Fibroblast of lung (primary cell): ENCODE data around the gene POC5. TPM values are rescaled to one million over a fixed set of nuclear protein-coding genes. Genes with fewer than 3 reads are reported as not detected.

ENCODE experiments used
- DNase-seq, 2 donors: peaks; one replicate each; pipeline versions ENCODE4 v3.0.0 to v3.0.0-alpha.2; 2010; ENCODE audit warnings: low read depth in 2 of 2
- H2AFZ ChIP-seq: 2 replicates; pipeline ENCODE4 v1.5.1; 2012; ENCODE audit warnings: low read length, control low read depth, inconsistent platforms
- H3K27ac ChIP-seq: 2 replicates; pipeline ENCODE4 v1.5.1; 2011; ENCODE audit warnings: low read length, control low read depth; ENCODE audit not compliant: insufficient read depth
- H3K27me3 ChIP-seq: 2 replicates; pipeline ENCODE4 v1.5.1; 2011; ENCODE audit warnings: mild to moderate bottlenecking, low read length; ENCODE audit not compliant: control insufficient read depth, insufficient read depth
- H3K36me3 ChIP-seq: 2 replicates; pipeline ENCODE4 v1.5.1; 2011; ENCODE audit warnings: low read length; ENCODE audit not compliant: control insufficient read depth, insufficient read depth
- H3K4me1 ChIP-seq: 2 replicates; pipeline ENCODE4 v1.5.1; 2011; ENCODE audit warnings: low read length; ENCODE audit not compliant: control insufficient read depth, insufficient read depth; ENCODE audit errors: extremely low read depth
- H3K4me2 ChIP-seq: 2 replicates; pipeline ENCODE4 v1.5.1; 2011; ENCODE audit warnings: low read length, control low read depth; ENCODE audit not compliant: insufficient read depth; ENCODE audit errors: extremely low read depth
- H3K4me3 ChIP-seq, 4 experiments: fragments of 200-600 bp in 1 of 4; sonication (generic) in 1 of 4; replicated peaks in 1 of 4; 2 replicates each; pipeline ENCODE4 v1.5.1; 2011 to 2016; ENCODE audit warnings: low read length in 4 of 4, low read depth in 3 of 4, mild to moderate bottlenecking in 3 of 4, control low read depth in 2 of 4, inconsistent platforms in 1 of 4, mixed read lengths in 1 of 4; ENCODE audit not compliant: insufficient read depth in 1 of 4; ENCODE audit errors: control extremely low read depth in 1 of 4
- H3K79me2 ChIP-seq: 2 replicates; pipeline ENCODE4 v1.5.1; 2012; ENCODE audit warnings: mild to moderate bottlenecking, low read length, inconsistent platforms; ENCODE audit not compliant: control insufficient read depth, insufficient read depth
- H3K9ac ChIP-seq: 2 replicates; pipeline ENCODE4 v1.5.1; 2011; ENCODE audit warnings: mild to moderate bottlenecking, low read length, control low read depth; ENCODE audit not compliant: insufficient read depth
- H3K9me3 ChIP-seq: 2 replicates; pipeline ENCODE4 v1.5.1; 2012; ENCODE audit warnings: low read depth, low read length; ENCODE audit not compliant: control insufficient read depth, insufficient read depth
- H4K20me1 ChIP-seq: 2 replicates; pipeline ENCODE4 v1.5.1; 2011; ENCODE audit warnings: low read length; ENCODE audit not compliant: control insufficient read depth, insufficient read depth; ENCODE audit errors: extremely low read depth
- CTCF ChIP-seq, 2 donors: IDR thresholded peaks in 1 of 2; conservative IDR thresholded peaks in 1 of 2; 1 replicate in 1 of 2; 2 replicates in 1 of 2; pipeline ENCODE4 v1.5.1; 2011 to 2012; ENCODE audit warnings: low read length in 2 of 2, control low read depth in 1 of 2, inconsistent platforms in 1 of 2, low read depth in 1 of 2, mild to moderate bottlenecking in 1 of 2
- EZH2 ChIP-seq: IDR thresholded peaks from 2 replicates; pipeline ENCODE4 v1.5.1; 2012; ENCODE audit warnings: low read length, control low read depth, mild to moderate bottlenecking; ENCODE audit errors: missing control alignments
- polyA plus RNA-seq, 2 donors: library from polyadenylated mRNA; depleted of rRNA in 1 of 2; stranded (reverse) in 1 of 2; unstranded in 1 of 2; fragments of >200 nt; gene quantifications; 2 replicates each; pipeline ENCODE4 v1.2.1, GENCODE V29; 2011 to 2012; ENCODE audit warnings: missing spikeins in 1 of 2
- total RNA-seq: library from RNA; depleted of rRNA; stranded (reverse); fragments of >200 nt; gene quantifications from 2 replicates; pipeline ENCODE4 v1.2.1, GENCODE V29; 2014

Gene POC5
- total and polyA plus RNA-seq, 2 donors (not counting 1 experiment from before 2014, with no cell fraction given), result 9.2 to 17.0 TPM

- H4K20me1 ChIP-seq, result no peaks in the 10 kb centered on the region
Observed at GRCh38 chr5:75648712-75649111, 68.5 kb downstream of the POC5 start.

GRCh38 chr5:75640826-75641225 is 76.4 kb downstream of the POC5 start:
- Histone ChIP-seq H3K79me2 (no peaks in the 10 kb centered on the region), H3K36me3 (no peaks in the 10 kb centered on the region), H3K4me2 (peak overlapping the region; percentile 25), H3K27ac (peak overlapping the region; percentile 31), H3K9me3 (no peaks in the 10 kb centered on the region), H4K20me1 (no peaks in the 10 kb centered on the region), H3K9ac (no peak overlapping the region), H3K4me3 (no peak overlapping the region), H2AFZ (no peak overlapping the region), H3K27me3 (no peaks in the 10 kb centered on the region), H3K4me1 (no peaks in the 10 kb centered on the region)
- DNase-seq, result peak in 1 of 2 donors; percentile 49
- TF ChIP-seq EZH2 (no peak), CTCF (conservative IDR thresholded peaks at IDR 0.05 in 1 of 2, IDR thresholded peaks at IDR 0.05 in 1 of 2; ENCODE audit: low read depth in 1 of 2, low read length in 2 of 2) (no peak)

More at GRCh38 chr5:75648712-75649111, 68.5 kb downstream of the POC5 start:
- Histone ChIP-seq H3K9ac (no peak overlapping the region), H3K36me3 (no peaks in the 10 kb centered on the region), H2AFZ (no peak overlapping the region), H3K27ac (no peak overlapping the region), H3K4me1 (no peaks in the 10 kb centered on the region), H3K27me3 (no peaks in the 10 kb centered on the region), H3K9me3 (no peaks in the 10 kb centered on the region), H3K79me2 (no peaks in the 10 kb centered on the region), H3K4me2 (no peak overlapping the region), H3K4me3 (no peak overlapping the region)
- TF ChIP-seq EZH2 (no peak), CTCF (conservative IDR thresholded peaks at IDR 0.05 in 1 of 2, IDR thresholded peaks at IDR 0.05 in 1 of 2; ENCODE audit: low read depth in 1 of 2, low read length in 2 of 2) (no peak)
- no peak for DNase-seq

- Histone ChIP-seq H3K4me2 (no peak overlapping the region), H4K20me1 (no peaks in the 10 kb centered on the region), H3K27ac (peak overlapping the region; percentile 51), H3K27me3 (no peaks in the 10 kb centered on the region), H3K79me2 (no peaks in the 10 kb centered on the region), H3K36me3 (no peaks in the 10 kb centered on the region), H2AFZ (no peak overlapping the region), H3K9me3 (no peaks in the 10 kb centered on the region), H3K4me1 (no peaks in the 10 kb centered on the region), H3K9ac (no peak overlapping the region), H3K4me3 (no peak overlapping the region)
- TF ChIP-seq EZH2, result no peak
- DNase-seq, result peak; percentile 49 to 95
Observed at GRCh38 chr5:75640395-75640794, 76.8 kb downstream of the POC5 start.
